Dedifferentiated amniotic fluid mesenchymal stem cell (primary cell): ENCODE measurements around the gene DOK3.

Experiments
- DNase-seq: peaks from one replicate; pipeline ENCODE4 v3.0.0-alpha.2; 2016; ENCODE audit errors: extremely low spot score

DOK3 gene

GRCh38 chr5:177468685-177469628, 40.7 kb downstream of the DOK3 start:
- DNase-seq: no peak

- DNase-seq: no peak
Observed at GRCh38 chr5:177468329-177468684, 41.3 kb downstream of the DOK3 start.

GRCh38 chr5:177467436-177467835, 42.2 kb downstream of the DOK3 start:
- no peak for DNase-seq

- DNase-seq: no peak
Observed at GRCh38 chr5:177466861-177467260, 42.8 kb downstream of the DOK3 start.

- no peak for DNase-seq
Observed at GRCh38 chr5:177465044-177465443, 44.6 kb downstream of the DOK3 start.

- no peak for DNase-seq
Observed at GRCh38 chr5:177462021-177462670, 47.5 kb downstream of the DOK3 start.

- DNase-seq: no peak
Observed at GRCh38 chr5:177459819-177460628, 49.6 kb downstream of the DOK3 start.

- no peak for DNase-seq
Observed at GRCh38 chr5:177459357-177459756, 50.3 kb downstream of the DOK3 start.

GRCh38 chr5:177458912-177459350, 50.7 kb downstream of the DOK3 start:
- no peak for DNase-seq

- DNase-seq: no peak
Observed at GRCh38 chr5:177457852-177458681, 51.6 kb downstream of the DOK3 start.

GRCh38 chr5:177456976-177457851, 52.4 kb downstream of the DOK3 start:
- peak; percentile 88 for DNase-seq

GRCh38 chr5:177456591-177456964, 53.0 kb downstream of the DOK3 start:
- DNase-seq: no peak

- peak; percentile 78 for DNase-seq
Observed at GRCh38 chr5:177455661-177456590, 53.7 kb downstream of the DOK3 start.

GRCh38 chr5:177455036-177455660, 54.5 kb downstream of the DOK3 start:
- DNase-seq: no peak

GRCh38 chr5:177454397-177455035, 55.1 kb downstream of the DOK3 start:
- DNase-seq: peak; percentile 79

GRCh38 chr5:177453852-177454396, 55.7 kb downstream of the DOK3 start:
- no peak for DNase-seq

GRCh38 chr5:177452688-177453638, 56.7 kb downstream of the DOK3 start:
- DNase-seq: no peak
